Uterus (tissue), 4 donors: ENCODE results near the gene SH3TC1. TPM values are rescaled to one million over a fixed set of nuclear protein-coding genes. Genes with fewer than 3 reads are reported as not detected.

Experiments used
- DNase-seq, 2 donors: peaks; one replicate each; pipeline ENCODE4 v3.0.0-alpha.2; 2019 to 2020
- H3K27ac ChIP-seq, 2 donors: fragments of 200-600 bp; sonication (generic); 1 replicate in 1 of 2; 2 replicates in 1 of 2; pipeline ENCODE4 v1.5.1; 2016 to 2018
- H3K27me3 ChIP-seq, 2 donors: fragments of 200-600 bp; sonication (generic); one replicate each; pipeline ENCODE4 v1.5.1; 2018 to 2019; ENCODE audit warnings: control low read depth in 1 of 2
- H3K36me3 ChIP-seq, 2 donors: fragments of 200-600 bp; sonication (generic); one replicate each; pipeline ENCODE4 v1.5.1; 2019; ENCODE audit warnings: control low read depth in 1 of 2
- H3K4me1 ChIP-seq, 2 donors: fragments of 200-600 bp; sonication (generic); one replicate each; pipeline ENCODE4 v1.5.1; 2018 to 2019; ENCODE audit warnings: control low read depth in 1 of 2
- H3K4me3 ChIP-seq, 2 donors: fragments of 200-600 bp; sonication (generic); 1 replicate in 1 of 2; 2 replicates in 1 of 2; pipeline ENCODE4 v1.5.1; 2018 to 2019; ENCODE audit warnings: mild to moderate bottlenecking in 1 of 2
- H3K9me3 ChIP-seq, 2 donors: fragments of 200-600 bp; sonication (generic); one replicate each; pipeline ENCODE4 v1.5.1; 2019; ENCODE audit warnings: control low read depth in 1 of 2
- POLR2A ChIP-seq, 2 donors: fragments of 450-650 bp; IDR thresholded peaks; one replicate each; pipeline ENCODE4 v1.6.1; 2016; ENCODE audit warnings: antibody characterized with exemption in 2 of 2, mild to moderate bottlenecking in 1 of 2, moderate library complexity in 1 of 2
- intact Hi-C: fragments of 100-400 bp; cut with DNase I; formaldehyde crosslinking; loops from one replicate; pipeline ENCODE4 v1.15.1; 2023; ENCODE audit warnings: low total_unique reads
- total RNA-seq, 4 donors: library from RNA; depleted of rRNA in 3 of 4; stranded (reverse); fragments of >200 nt in 3 of 4; gene quantifications; one replicate each; pipeline versions ENCODE4 v1.1.0 to v1.2.4, GENCODE V29; 2014 to 2023
- TF ChIP-seq, protein P1 (sequence below), 4 experiments: fragments of 200-600 bp in 2 of 4; fragments of 450-650 bp in 2 of 4; sonication (generic) in 2 of 4; IDR thresholded peaks; one replicate each; pipeline ENCODE4 v1.5.1; 2016 to 2019; ENCODE audit warnings: antibody characterized with exemption in 4 of 4, mild to moderate bottlenecking in 2 of 4, moderate library complexity in 1 of 4
- donor health status: DM: yes; HTN: yes; CAD: no.

The SH3TC1 gene
- total RNA-seq, 4 donors from 2014 or later = 5.1 to 16.4 (median 11.3) TPM

DNA sequence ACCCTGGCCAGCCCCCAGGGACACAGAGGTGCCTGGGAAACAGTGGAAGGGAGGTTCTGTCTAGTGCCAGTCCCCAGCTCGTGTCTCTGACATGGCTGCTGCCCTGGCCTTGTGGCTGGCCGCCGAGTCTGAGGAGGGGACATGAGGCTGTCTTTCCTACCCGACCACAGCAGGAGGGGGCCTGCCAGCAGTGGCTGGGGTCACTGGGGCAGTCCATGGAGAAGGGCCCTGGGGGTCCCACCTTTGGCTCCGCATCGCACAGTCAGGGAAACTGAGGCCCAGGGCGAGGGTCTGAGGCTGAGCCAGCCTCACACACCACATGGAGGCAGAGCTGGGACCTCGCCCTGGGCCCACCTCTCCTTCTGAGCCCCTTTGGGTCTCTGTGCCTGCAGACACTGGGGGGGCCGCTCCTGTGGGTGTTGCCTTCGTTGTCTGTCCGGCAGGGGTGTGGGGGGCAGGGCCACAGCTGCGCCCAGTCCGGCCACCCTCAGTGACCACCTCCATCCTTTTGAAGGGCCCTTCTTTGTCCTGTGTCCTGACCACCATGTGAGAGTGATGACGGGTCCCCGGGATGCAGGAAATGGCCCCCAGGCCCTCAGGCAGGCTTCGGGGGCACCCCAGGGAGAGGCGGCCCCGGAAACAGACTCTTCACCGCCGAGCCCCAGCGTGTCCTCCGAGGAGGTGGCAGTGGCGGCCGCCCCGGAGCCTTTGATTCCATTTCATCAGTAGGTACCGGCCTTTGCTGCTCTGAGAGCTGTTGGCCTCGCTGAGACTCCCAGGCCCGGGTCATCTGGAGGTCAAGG, 17.6 kb downstream of the SH3TC1 start:
- H3K4me3 ChIP-seq = no peak overlapping the region
- no peaks in the 10 kb centered on the region for H3K4me1 ChIP-seq
- no peaks in the 10 kb centered on the region for H3K36me3 ChIP-seq
- DNase-seq = no peak
- intact Hi-C loops = no loop called here
- no peak overlapping the region for H3K27ac ChIP-seq
- no peaks in the 10 kb centered on the region for H3K27me3 ChIP-seq
- no peaks in the 10 kb centered on the region for H3K9me3 ChIP-seq
- TF ChIP-seq, protein P1, sequence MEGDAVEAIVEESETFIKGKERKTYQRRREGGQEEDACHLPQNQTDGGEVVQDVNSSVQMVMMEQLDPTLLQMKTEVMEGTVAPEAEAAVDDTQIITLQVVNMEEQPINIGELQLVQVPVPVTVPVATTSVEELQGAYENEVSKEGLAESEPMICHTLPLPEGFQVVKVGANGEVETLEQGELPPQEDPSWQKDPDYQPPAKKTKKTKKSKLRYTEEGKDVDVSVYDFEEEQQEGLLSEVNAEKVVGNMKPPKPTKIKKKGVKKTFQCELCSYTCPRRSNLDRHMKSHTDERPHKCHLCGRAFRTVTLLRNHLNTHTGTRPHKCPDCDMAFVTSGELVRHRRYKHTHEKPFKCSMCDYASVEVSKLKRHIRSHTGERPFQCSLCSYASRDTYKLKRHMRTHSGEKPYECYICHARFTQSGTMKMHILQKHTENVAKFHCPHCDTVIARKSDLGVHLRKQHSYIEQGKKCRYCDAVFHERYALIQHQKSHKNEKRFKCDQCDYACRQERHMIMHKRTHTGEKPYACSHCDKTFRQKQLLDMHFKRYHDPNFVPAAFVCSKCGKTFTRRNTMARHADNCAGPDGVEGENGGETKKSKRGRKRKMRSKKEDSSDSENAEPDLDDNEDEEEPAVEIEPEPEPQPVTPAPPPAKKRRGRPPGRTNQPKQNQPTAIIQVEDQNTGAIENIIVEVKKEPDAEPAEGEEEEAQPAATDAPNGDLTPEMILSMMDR (IDR thresholded peaks at IDR 0.05) = no peak
- TF ChIP-seq POLR2A (IDR thresholded peaks at IDR 0.05) = no peak

DNA sequence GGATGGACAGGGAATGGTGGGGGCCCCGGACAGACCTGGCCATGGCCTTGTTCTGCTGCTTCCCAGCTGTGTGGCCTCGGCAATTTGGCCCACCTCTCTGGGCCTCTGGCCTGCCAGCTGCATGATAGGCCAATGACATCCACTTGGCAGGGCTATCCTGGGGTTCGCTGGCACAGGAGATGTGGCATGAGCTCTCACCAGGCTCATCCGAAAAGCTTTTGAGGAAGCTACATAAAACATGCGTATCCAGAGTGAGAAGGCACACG, 18.1 kb downstream of the SH3TC1 start:
- TF ChIP-seq POLR2A (IDR thresholded peaks at IDR 0.05) = no peak
- TF ChIP-seq, protein P1 (IDR thresholded peaks at IDR 0.05) = no peak
- Histone ChIP-seq H3K27ac (no peak overlapping the region), H3K27me3 (no peaks in the 10 kb centered on the region), H3K4me3 (no peak overlapping the region), H3K9me3 (no peaks in the 10 kb centered on the region), H3K36me3 (no peaks in the 10 kb centered on the region), H3K4me1 (no peaks in the 10 kb centered on the region)
- DNase-seq = no peak
- intact Hi-C loops = no loop called here

DNA sequence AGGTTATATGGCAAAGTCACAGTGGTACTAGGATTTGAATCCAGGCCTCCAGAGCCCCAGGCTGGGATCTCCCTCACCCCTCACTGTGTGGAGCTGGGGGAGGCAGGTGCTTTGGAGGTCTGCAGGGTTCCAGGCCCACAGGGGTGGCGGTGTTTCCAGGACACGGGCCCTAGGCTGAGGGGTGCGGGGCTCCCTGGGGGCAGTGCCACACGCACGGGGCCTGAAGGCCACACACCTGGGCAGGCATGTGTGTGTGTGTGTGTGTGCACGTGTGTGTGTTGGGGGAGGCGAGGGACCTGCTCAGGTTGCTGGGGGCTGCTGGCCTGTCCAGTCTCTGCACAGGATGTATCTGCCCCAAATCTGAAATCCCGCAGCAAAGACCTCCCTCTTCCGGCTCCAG, 18.8 kb downstream of the SH3TC1 start:
- H3K36me3 ChIP-seq = no peaks in the 10 kb centered on the region
- H3K27ac ChIP-seq = no peak overlapping the region
- H3K4me1 ChIP-seq = no peaks in the 10 kb centered on the region
- H3K9me3 ChIP-seq = no peaks in the 10 kb centered on the region
- intact Hi-C loops = no loop called here
- DNase-seq = no peak
- no peak for TF ChIP-seq POLR2A (IDR thresholded peaks at IDR 0.05)
- TF ChIP-seq, protein P1 (IDR thresholded peaks at IDR 0.05) = no peak
- H3K4me3 ChIP-seq = no peak overlapping the region
- no peaks in the 10 kb centered on the region for H3K27me3 ChIP-seq

DNA sequence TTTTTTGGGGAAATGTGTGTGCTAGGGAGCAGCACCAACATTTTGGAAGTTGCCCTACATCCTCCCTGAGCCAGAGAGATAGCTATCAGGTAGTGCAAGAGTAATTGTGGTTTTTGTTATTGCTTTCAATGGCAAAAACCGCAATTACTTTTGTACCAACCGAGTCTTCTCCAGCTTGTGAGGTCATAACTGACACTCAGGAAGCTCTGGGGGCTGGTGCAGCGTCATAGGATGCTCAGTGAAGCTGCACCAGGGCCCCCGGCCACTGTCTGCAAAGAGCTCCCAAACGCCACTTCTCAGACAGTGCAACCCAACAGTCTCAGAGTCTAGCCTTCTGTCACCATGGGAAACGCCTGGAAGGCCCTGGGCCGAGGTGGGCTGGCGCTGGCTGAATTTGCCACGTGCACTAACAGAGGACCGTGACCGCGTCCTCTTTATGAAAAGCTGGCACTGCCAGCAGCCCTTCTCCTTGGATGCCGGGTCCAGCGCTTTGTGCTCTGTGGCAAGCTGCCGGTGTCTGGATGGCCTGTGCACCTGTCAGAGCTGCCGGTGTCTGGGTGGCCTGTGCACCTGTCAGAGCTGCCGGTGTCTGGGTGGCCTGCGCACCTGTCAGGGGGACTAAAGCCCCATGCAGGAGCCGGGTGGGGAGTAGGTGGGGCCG, 19.4 kb downstream of the SH3TC1 start:
- Histone ChIP-seq H3K4me3 (no peak overlapping the region), H3K27me3 (no peaks in the 10 kb centered on the region), H3K9me3 (no peaks in the 10 kb centered on the region), H3K4me1 (no peaks in the 10 kb centered on the region), H3K36me3 (no peaks in the 10 kb centered on the region), H3K27ac (no peak overlapping the region)
- intact Hi-C loops = no loop called here
- TF ChIP-seq POLR2A (IDR thresholded peaks at IDR 0.05) = no peak
- TF ChIP-seq, protein P1 (IDR thresholded peaks at IDR 0.05) = no peak
- no peak for DNase-seq

DNA sequence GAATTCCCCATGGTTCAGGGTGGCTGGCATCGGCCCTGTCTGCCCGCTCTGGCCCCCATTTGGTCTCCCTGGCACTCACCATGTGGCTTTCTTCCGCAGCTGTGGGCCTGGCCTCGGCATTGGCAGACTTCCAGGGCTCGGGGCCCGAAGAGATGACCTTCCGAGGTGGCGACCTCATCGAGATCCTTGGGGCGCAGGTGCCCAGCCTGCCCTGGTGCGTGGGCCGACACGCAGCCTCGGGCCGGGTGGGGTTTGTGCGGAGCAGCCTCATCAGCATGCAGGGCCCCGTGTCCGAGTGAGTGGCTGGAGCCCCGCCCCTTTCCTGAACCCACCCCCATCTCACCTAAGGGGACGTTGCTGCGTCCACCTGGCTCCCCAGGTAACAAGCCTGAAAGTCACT, 20.1 kb downstream of the SH3TC1 start:
- no peak for TF ChIP-seq POLR2A (IDR thresholded peaks at IDR 0.05)
- TF ChIP-seq, protein P1 (IDR thresholded peaks at IDR 0.05) = no peak
- H3K4me3 ChIP-seq = no peak overlapping the region
- no peak for DNase-seq
- H3K27me3 ChIP-seq = no peaks in the 10 kb centered on the region
- no peaks in the 10 kb centered on the region for H3K9me3 ChIP-seq
- intact Hi-C loops = no loop called here
- H3K27ac ChIP-seq = no peak overlapping the region
- no peaks in the 10 kb centered on the region for H3K4me1 ChIP-seq
- H3K36me3 ChIP-seq = no peaks in the 10 kb centered on the region
